ENCODE data around the gene CDON. TPM values are rescaled to one million over a fixed set of nuclear protein-coding genes. Genes with fewer than 3 reads are reported as not detected.
"Not testable (repeated sequence)": the region's sequence is repeated elsewhere in the genome, so short reads cannot be mapped to it uniquely, and the experiment has no call there.

The CDON gene
- polyA plus RNA-seq, 3 donors, result 0.01 TPM; not detected in 2

DNA sequence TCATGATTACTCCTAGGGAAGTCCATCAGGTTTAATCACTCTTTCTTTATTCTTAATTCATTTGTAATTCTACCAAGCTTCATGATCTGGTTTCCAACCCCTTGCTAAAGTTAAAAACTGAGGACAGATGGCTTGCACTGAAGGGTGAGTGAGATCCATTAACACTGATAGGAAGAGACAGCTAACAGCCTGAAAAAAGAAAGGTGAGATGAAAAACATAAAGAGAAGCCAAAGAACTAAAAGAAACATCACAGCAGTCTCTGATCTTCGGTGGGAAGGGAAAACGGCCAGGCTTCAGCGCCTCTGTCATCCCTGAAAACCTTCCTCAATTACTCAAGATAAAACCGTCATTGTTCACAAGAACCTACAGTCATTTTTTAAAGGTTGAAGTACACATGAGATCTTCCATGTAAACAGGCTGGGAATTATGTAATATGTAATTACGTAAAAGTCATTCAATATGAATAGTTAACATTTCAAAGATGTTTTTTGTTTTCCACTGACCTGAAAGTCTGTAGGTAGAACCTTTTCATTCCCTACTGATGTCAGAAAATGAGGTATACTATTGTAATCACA, 75.5 kb downstream of the CDON start:
- no peak overlapping the region for H2AFZ ChIP-seq (ENCODE audit: insufficient read depth, low read depth, low read length, poor library complexity, severe bottlenecking)
- H3K27me3 ChIP-seq (ENCODE audit: control insufficient read depth in 2 of 2, insufficient read depth in 2 of 2, low read length in 2 of 2), result peaks cover 0 to 2% of the 10 kb centered on the region in 2 donors
- no peaks in the 10 kb centered on the region for H4K20me1 ChIP-seq (ENCODE audit: insufficient read depth, low read length)
- H3K9ac ChIP-seq (ENCODE audit: insufficient read depth, low read length, poor library complexity, severe bottlenecking), result no peak overlapping the region
- H3K79me2 ChIP-seq (ENCODE audit: insufficient read depth, low read length), result no peaks in the 10 kb centered on the region
- H3K4me3 ChIP-seq (replicated peaks in 1 of 3; ENCODE audit: low read depth in 2 of 3, low read length in 3 of 3), result no peak overlapping the region
- TF ChIP-seq CTCF (IDR thresholded peaks at IDR 0.05), result no peak
- no peak overlapping the region for H3K27ac ChIP-seq (ENCODE audit: low read depth in 1 of 2, low read length in 2 of 2)
- Mint-ChIP-seq H3K4me3 (no peak overlapping the region), H3K27ac (no peak overlapping the region), H3K27me3 (ENCODE audit: low read depth in 3 of 3) (peaks cover 1 to 8% (median 4%) of the 10 kb centered on the region in 3 donors), H3K4me1 (peaks cover 8% of the 10 kb centered on the region), H3K36me3 (no peaks in the 10 kb centered on the region), H3K9me3 (peaks cover 0 to 3% (median 0%) of the 10 kb centered on the region in 7 donors)
- H3K9me3 ChIP-seq (replicated peaks in 1 of 2; ENCODE audit: control insufficient read depth in 1 of 2, insufficient read depth in 1 of 2, low read length in 2 of 2), result no peaks in the 10 kb centered on the region
- no peak for DNase-seq
- no peak overlapping the region for H3K4me2 ChIP-seq (replicated peaks; ENCODE audit: extremely low read depth, low read length, poor library complexity, severe bottlenecking)
- intact Hi-C loops (cut with micrococcal nuclease), result no loop called here
- no peaks in the 10 kb centered on the region for H3K36me3 ChIP-seq (replicated peaks in 1 of 2; ENCODE audit: control insufficient read depth in 1 of 2, insufficient read depth in 2 of 2, low read length in 2 of 2)
- H3K4me1 ChIP-seq (ENCODE audit: control insufficient read depth in 1 of 2, insufficient read depth in 2 of 2, low read length in 2 of 2), result no peaks in the 10 kb centered on the region
- WGBS (ENCODE audit: insufficient coverage), result no CpG with 5 or more reads among the region's 5 CpGs

- H4K20me1 ChIP-seq (ENCODE audit: insufficient read depth, low read length); H3K27ac ChIP-seq (ENCODE audit: low read depth in 1 of 2, low read length in 2 of 2); H3K9me3 Mint-ChIP-seq; intact Hi-C loops (cut with micrococcal nuclease); H3K36me3 Mint-ChIP-seq; H3K36me3 ChIP-seq (replicated peaks in 1 of 2; ENCODE audit: control insufficient read depth in 1 of 2, insufficient read depth in 2 of 2, low read length in 2 of 2); H3K4me1 Mint-ChIP-seq; H3K27ac Mint-ChIP-seq; H3K9me3 ChIP-seq (replicated peaks in 1 of 2; ENCODE audit: control insufficient read depth in 1 of 2, insufficient read depth in 1 of 2, low read length in 2 of 2); H3K4me3 Mint-ChIP-seq; H2AFZ ChIP-seq (ENCODE audit: insufficient read depth, low read depth, low read length, poor library complexity, severe bottlenecking); H3K4me2 ChIP-seq (replicated peaks; ENCODE audit: extremely low read depth, low read length, poor library complexity, severe bottlenecking); H3K4me3 ChIP-seq (replicated peaks in 1 of 3; ENCODE audit: low read depth in 2 of 3, low read length in 3 of 3); H3K27me3 ChIP-seq (ENCODE audit: control insufficient read depth in 2 of 2, insufficient read depth in 2 of 2, low read length in 2 of 2); H3K79me2 ChIP-seq (ENCODE audit: insufficient read depth, low read length); H3K4me1 ChIP-seq (ENCODE audit: control insufficient read depth in 1 of 2, insufficient read depth in 2 of 2, low read length in 2 of 2); H3K9ac ChIP-seq (ENCODE audit: insufficient read depth, low read length, poor library complexity, severe bottlenecking); DNase-seq; H3K27me3 Mint-ChIP-seq (ENCODE audit: low read depth in 3 of 3): not testable (repeated sequence)
- no CpG with 5 or more reads among the region's 6 CpGs for WGBS (ENCODE audit: insufficient coverage)
Measured at GRCh38 chr11:125985956-125986355, 76.7 kb downstream of the CDON start.

Measured in CD14-positive monocyte (primary cell).